OCI-LY1 (cell line): ENCODE measurements around the gene GATA6.
"Not testable (repeated sequence)": the region's sequence is repeated elsewhere in the genome, so short reads cannot be mapped to it uniquely, and the experiment has no call there.

Experiments
- EZH2 ChIP-seq: fragments of 200-600 bp; sonication (generic), shearing (Covaris generic); IDR thresholded peaks from 2 replicates; pipeline ENCODE4 v1.8.0; 2017; ENCODE audit warnings: borderline replicate concordance, mixed run types, mild to moderate bottlenecking, antibody characterized with exemption, low read length, moderate library complexity, mixed read lengths
- TF ChIP-seq, protein P1 (sequence below): fragments of 200-600 bp; sonication (generic), shearing (Covaris generic); IDR thresholded peaks from 2 replicates; pipeline ENCODE4 v1.5.1; 2017; ENCODE audit warnings: mild to moderate bottlenecking, antibody characterized with exemption, low read length, moderate library complexity, mixed read lengths

GRCh38 chr18:22196943-22197342 lies 27.6 kb downstream of the GATA6 start:
- TF ChIP-seq, protein P1, sequence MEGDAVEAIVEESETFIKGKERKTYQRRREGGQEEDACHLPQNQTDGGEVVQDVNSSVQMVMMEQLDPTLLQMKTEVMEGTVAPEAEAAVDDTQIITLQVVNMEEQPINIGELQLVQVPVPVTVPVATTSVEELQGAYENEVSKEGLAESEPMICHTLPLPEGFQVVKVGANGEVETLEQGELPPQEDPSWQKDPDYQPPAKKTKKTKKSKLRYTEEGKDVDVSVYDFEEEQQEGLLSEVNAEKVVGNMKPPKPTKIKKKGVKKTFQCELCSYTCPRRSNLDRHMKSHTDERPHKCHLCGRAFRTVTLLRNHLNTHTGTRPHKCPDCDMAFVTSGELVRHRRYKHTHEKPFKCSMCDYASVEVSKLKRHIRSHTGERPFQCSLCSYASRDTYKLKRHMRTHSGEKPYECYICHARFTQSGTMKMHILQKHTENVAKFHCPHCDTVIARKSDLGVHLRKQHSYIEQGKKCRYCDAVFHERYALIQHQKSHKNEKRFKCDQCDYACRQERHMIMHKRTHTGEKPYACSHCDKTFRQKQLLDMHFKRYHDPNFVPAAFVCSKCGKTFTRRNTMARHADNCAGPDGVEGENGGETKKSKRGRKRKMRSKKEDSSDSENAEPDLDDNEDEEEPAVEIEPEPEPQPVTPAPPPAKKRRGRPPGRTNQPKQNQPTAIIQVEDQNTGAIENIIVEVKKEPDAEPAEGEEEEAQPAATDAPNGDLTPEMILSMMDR, result not testable (repeated sequence)
- not testable (repeated sequence) for TF ChIP-seq EZH2
